IMR-90 (cell line): ENCODE results near the gene OPTN. TPM values are rescaled to one million over a fixed set of nuclear protein-coding genes. Genes with fewer than 3 reads are reported as not detected.

Experiments used
- ATAC-seq: fragments of 200-7000 bp; cut with Tn5 transposase; 2 replicates; pipeline ENCODE4 v1.9.1; 2020; ENCODE audit warnings: low read depth, mild to moderate bottlenecking, moderate library complexity
- BruUV-seq: library from RNA; stranded (reverse); fragments of 400-500 nt; replicated peaks from 2 replicates; lab custom pipeline; 2021; lab: Mats Ljungman, UMichigan
- CTCF ChIA-PET: fragments of 300-600 bp; formaldehyde crosslinking; extraction: SDS; loops from one replicate; lab custom pipeline; 2021; ENCODE audit warnings: antibody characterized with exemption; lab: Yijun Ruan, JAX
- POLR2A ChIA-PET: fragments of 300-600 bp; sonication (Branson Sonifier 250); formaldehyde crosslinking; loops from one replicate; lab custom pipeline; 2022; ENCODE audit warnings: antibody characterized with exemption; ENCODE audit not compliant: unreplicated experiment; lab: Charles Lee
- DNase-seq: peaks from one replicate; pipeline ENCODE4 v3.0.0; 2013
- H2AFZ ChIP-seq: replicated peaks from 2 replicates; pipeline ENCODE3; 2013; ENCODE audit warnings: low read length, mild to moderate bottlenecking; ENCODE audit not compliant: poor library complexity
- H2AK5ac ChIP-seq: 2 replicates; pipeline ENCODE4 v1.6.1; 2013; ENCODE audit warnings: low read depth, low read length, inconsistent platforms
- H2AK9ac ChIP-seq: replicated peaks from 2 replicates; pipeline ENCODE3; 2013; ENCODE audit warnings: mild to moderate bottlenecking, low read depth, low read length, moderate library complexity; ENCODE audit not compliant: poor library complexity
- H2BK120ac ChIP-seq: 2 replicates; pipeline ENCODE4 v1.6.1; 2013; ENCODE audit warnings: low read depth, low read length, inconsistent platforms
- H2BK15ac ChIP-seq: 3 replicates; pipeline ENCODE4 v1.6.1; 2013; ENCODE audit warnings: low read depth, low read length, inconsistent platforms
- H2BK20ac ChIP-seq: 2 replicates; pipeline ENCODE4 v1.6.1; 2013; ENCODE audit warnings: low read depth, mild to moderate bottlenecking, inconsistent platforms, low read length, moderate library complexity
- H2BK5ac ChIP-seq: 2 replicates; pipeline ENCODE4 v1.6.1; 2013; ENCODE audit warnings: mild to moderate bottlenecking, low read depth, low read length, inconsistent platforms; ENCODE audit not compliant: poor library complexity, severe bottlenecking
- H3K14ac ChIP-seq: replicated peaks from 2 replicates; pipeline ENCODE4 v1.6.1; 2013; ENCODE audit warnings: low read depth, low read length, inconsistent platforms
- H3K18ac ChIP-seq: 2 replicates; pipeline ENCODE4 v1.6.1; 2013; ENCODE audit warnings: low read depth, low read length, control low read depth
- H3K23ac ChIP-seq: 2 replicates; pipeline ENCODE4 v1.6.1; 2013; ENCODE audit warnings: low read depth, low read length, inconsistent platforms
- H3K27ac ChIP-seq: 2 replicates; pipeline ENCODE4 v1.5.1; 2013; ENCODE audit warnings: mild to moderate bottlenecking, control low read depth, low read length; ENCODE audit not compliant: insufficient read depth
- H3K27me3 ChIP-seq: 2 replicates; pipeline ENCODE4 v1.6.1; 2013; ENCODE audit warnings: low read length; ENCODE audit not compliant: control insufficient read depth, insufficient read depth
- H3K36me3 ChIP-seq: 2 replicates; pipeline ENCODE4 v1.6.1; 2013; ENCODE audit warnings: low read length, mixed read lengths; ENCODE audit not compliant: control insufficient read depth, insufficient read depth
- H3K4ac ChIP-seq: 2 replicates; pipeline ENCODE4 v1.6.1; 2013; ENCODE audit warnings: low read depth, low read length, inconsistent platforms
- H3K4me1 ChIP-seq: 2 replicates; pipeline ENCODE4 v1.6.1; 2013; ENCODE audit warnings: low read length, mixed read lengths; ENCODE audit not compliant: control insufficient read depth, insufficient read depth
- H3K4me2 ChIP-seq: 2 replicates; pipeline ENCODE4 v1.6.1; 2013; ENCODE audit warnings: low read depth, mild to moderate bottlenecking, control low read depth, low read length, moderate library complexity
- H3K4me3 ChIP-seq: 2 replicates; pipeline ENCODE4 v1.5.1; 2013; ENCODE audit warnings: low read depth, mild to moderate bottlenecking, control low read depth, low read length, moderate library complexity; ENCODE audit not compliant: insufficient read depth
- H3K56ac ChIP-seq: 2 replicates; pipeline ENCODE4 v1.6.1; 2013; ENCODE audit warnings: low read length, inconsistent platforms; ENCODE audit not compliant: insufficient read depth; ENCODE audit errors: extremely low read depth
- H3K79me1 ChIP-seq, 2 experiments: 2 replicates each; pipeline ENCODE4 v1.6.1; 2013; ENCODE audit warnings: low read length in 2 of 2, inconsistent platforms in 1 of 2, low read depth in 1 of 2
- H3K9ac ChIP-seq: 2 replicates; pipeline ENCODE4 v1.6.1; 2013; ENCODE audit warnings: low read depth, low read length, control low read depth
- H3K9me1 ChIP-seq: 2 replicates; pipeline ENCODE4 v1.6.1; 2013; ENCODE audit warnings: low read length, inconsistent platforms; ENCODE audit not compliant: insufficient read depth
- H3K9me3 ChIP-seq: 2 replicates; pipeline ENCODE4 v1.6.1; 2013; ENCODE audit warnings: low read length; ENCODE audit not compliant: control insufficient read depth, insufficient read depth
- H4K20me1 ChIP-seq: 2 replicates; pipeline ENCODE4 v1.6.1; 2013; ENCODE audit warnings: low read length, inconsistent platforms; ENCODE audit not compliant: insufficient read depth
- H4K5ac ChIP-seq: 2 replicates; pipeline ENCODE4 v1.6.1; 2013; ENCODE audit warnings: mild to moderate bottlenecking, low read depth, low read length, control low read depth
- H4K8ac ChIP-seq, 2 experiments: 2 replicates each; pipeline ENCODE4 v1.6.1; 2013; ENCODE audit warnings: low read depth in 2 of 2, low read length in 2 of 2, control low read depth in 1 of 2, inconsistent platforms in 1 of 2
- H4K91ac ChIP-seq: 2 replicates; pipeline ENCODE4 v1.6.1; 2013; ENCODE audit warnings: low read depth, low read length, inconsistent platforms; ENCODE audit not compliant: insufficient read depth
- CEBPB ChIP-seq: IDR thresholded peaks from 2 replicates; pipeline ENCODE4 v1.6.1; 2012; ENCODE audit warnings: low read depth, low read length, improper control_type of control experiment
- CTCF ChIP-seq: conservative IDR thresholded peaks from 2 replicates; pipeline ENCODE4 v1.5.1; 2012; ENCODE audit warnings: mild to moderate bottlenecking, low read depth, low read length, improper control_type of control experiment
- FOS ChIP-seq: fragments of 150-350 bp; IDR thresholded peaks from 2 replicates; pipeline ENCODE4 v1.6.1; 2016; ENCODE audit warnings: low read depth, low read length
- MXI1 ChIP-seq: IDR thresholded peaks from 2 replicates; pipeline ENCODE4 v1.6.1; 2012; ENCODE audit warnings: low read depth, mild to moderate bottlenecking, low read length, moderate library complexity, borderline replicate concordance
- NFE2L2 ChIP-seq: fragments of 150-350 bp; IDR thresholded peaks from 2 replicates; pipeline ENCODE4 v1.6.1; 2016; ENCODE audit warnings: low read depth, mild to moderate bottlenecking, low read length
- POLR2A ChIP-seq: IDR thresholded peaks from 2 replicates; pipeline ENCODE4 v1.6.1; 2012; ENCODE audit warnings: mild to moderate bottlenecking, low read depth, low read length
- RAD21 ChIP-seq: IDR thresholded peaks from 2 replicates; pipeline ENCODE4 v1.6.1; 2012; ENCODE audit warnings: low read length, improper control_type of control experiment
- RCOR1 ChIP-seq: IDR thresholded peaks from 2 replicates; pipeline ENCODE4 v1.6.1; 2012; ENCODE audit warnings: mild to moderate bottlenecking, low read length, improper control_type of control experiment; ENCODE audit not compliant: insufficient replicate concordance
- RFX5 ChIP-seq: IDR thresholded peaks from 2 replicates; pipeline ENCODE4 v1.8.0; 2012; ENCODE audit warnings: low read depth, mild to moderate bottlenecking, low read length, moderate library complexity
- SMC3 ChIP-seq: fragments of 150-350 bp; IDR thresholded peaks from 2 replicates; pipeline ENCODE4 v1.6.1; 2016; ENCODE audit warnings: low read depth, mild to moderate bottlenecking, antibody characterized with exemption, low read length, moderate library complexity
- WGBS, 2 experiments: methylation state at CpG; one replicate each; pipeline versions ENCODE4 v1.1.5 to v1.1.7; 2013; ENCODE audit warnings: missing lambda C conversion rate in 2 of 2; ENCODE audit not compliant: insufficient read length in 1 of 2; ENCODE audit errors: extremely low coverage in 2 of 2; 5-methylcytosine and 5-hydroxymethylcytosine counted together
- dilution Hi-C: fragments of 300-500 bp; cut with HindIII; formaldehyde crosslinking; loops from one replicate; pipeline ENCODE4 v1.14.3; 2018; ENCODE audit warnings: low sequenced_read_pairs; ENCODE audit not compliant: unreplicated experiment
- in situ Hi-C: fragments of 300-500 bp; cut with MboI; formaldehyde crosslinking; loops from 3 replicates; pipeline ENCODE4 v1.14.3; 2019; ENCODE audit warnings: low sequenced_read_pairs, inconsistent platforms, mixed read lengths
- intact Hi-C: fragments of 100-400 bp; cut with micrococcal nuclease; formaldehyde crosslinking; loops from 2 replicates; pipeline ENCODE4 v1.10.0; 2022
- polyA plus RNA-seq, 3 experiments: library from polyadenylated mRNA; depleted of rRNA; stranded (reverse); fragments of >200 nt; gene quantifications; 2 replicates each; pipeline ENCODE4 v1.2.3, GENCODE V29; 2012; ENCODE audit warnings: low replicate concordance in 1 of 3
- total RNA-seq: library from RNA; depleted of rRNA; stranded (reverse); fragments of >200 nt; gene quantifications from 2 replicates; pipeline ENCODE4 v1.2.3, GENCODE V29; 2012
- TF ChIP-seq, protein P1 (sequence below): fragments of 150-350 bp; IDR thresholded peaks from 2 replicates; pipeline ENCODE4 v1.6.1; 2016; ENCODE audit warnings: low read depth, mild to moderate bottlenecking, low read length, moderate library complexity, borderline replicate concordance
- TF ChIP-seq, protein P2 (sequence below): fragments of 150-350 bp; IDR thresholded peaks from 2 replicates; pipeline ENCODE4 v1.6.1; 2017; ENCODE audit warnings: mild to moderate bottlenecking, antibody characterized with exemption, low read length, low read depth

The OPTN gene
- total and polyA plus RNA-seq, 2 of the 4 experiments (the other 2 are of a cell fraction): 34.8 to 41.4 TPM

GRCh38 chr10:13110908-13111307, 10.9 kb downstream of the OPTN start:
- Histone ChIP-seq H4K91ac (no peak overlapping the region), H2BK5ac (no peak overlapping the region), H3K9ac (no peak overlapping the region), H3K9me3 (no peaks in the 10 kb centered on the region), H3K9me1 (peaks cover 4% of the 10 kb centered on the region), H2AFZ (no peak overlapping the region), H3K14ac (no peak overlapping the region), H3K4me3 (no peak overlapping the region), H3K4ac (no peak overlapping the region), H2AK5ac (no peak overlapping the region), H4K5ac (no peak overlapping the region), H2AK9ac (no peak overlapping the region), H3K36me3 (peaks cover 39% of the 10 kb centered on the region), H2BK15ac (no peak overlapping the region), H3K23ac (no peak overlapping the region), H3K79me1 (peaks cover 26 to 43% of the 10 kb centered on the region in 2 experiments), H3K4me1 (no peaks in the 10 kb centered on the region), H3K27ac (no peak overlapping the region), H2BK120ac (no peak overlapping the region), H2BK20ac (no peak overlapping the region), H4K8ac (no peak overlapping the region), H3K56ac (no peak overlapping the region), H4K20me1 (peaks cover 6% of the 10 kb centered on the region; the same call in 1 of the 2 replicates), H3K4me2 (no peak overlapping the region), H3K18ac (no peak overlapping the region), H3K27me3 (no peaks in the 10 kb centered on the region)
- no peak for DNase-seq
- in situ Hi-C loops (no loop called here), intact Hi-C loops (no loop called here), dilution Hi-C loops (no loop called here)
- BruUV-seq: no TSS peak
- no peak for ATAC-seq
- no CpG with 5 or more reads among the region's 3 CpGs for WGBS, 2 experiments
- TF ChIP-seq RCOR1 (no peak), SMC3 (no peak), CTCF (no peak), MXI1 (no peak), RFX5 (no peak), FOS (no peak), RAD21 (no peak), POLR2A (no peak), NFE2L2 (no peak), CEBPB (no peak)
- TF ChIP-seq, protein P1, sequence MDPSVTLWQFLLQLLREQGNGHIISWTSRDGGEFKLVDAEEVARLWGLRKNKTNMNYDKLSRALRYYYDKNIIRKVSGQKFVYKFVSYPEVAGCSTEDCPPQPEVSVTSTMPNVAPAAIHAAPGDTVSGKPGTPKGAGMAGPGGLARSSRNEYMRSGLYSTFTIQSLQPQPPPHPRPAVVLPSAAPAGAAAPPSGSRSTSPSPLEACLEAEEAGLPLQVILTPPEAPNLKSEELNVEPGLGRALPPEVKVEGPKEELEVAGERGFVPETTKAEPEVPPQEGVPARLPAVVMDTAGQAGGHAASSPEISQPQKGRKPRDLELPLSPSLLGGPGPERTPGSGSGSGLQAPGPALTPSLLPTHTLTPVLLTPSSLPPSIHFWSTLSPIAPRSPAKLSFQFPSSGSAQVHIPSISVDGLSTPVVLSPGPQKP: no peak
- TF ChIP-seq, protein P2, sequence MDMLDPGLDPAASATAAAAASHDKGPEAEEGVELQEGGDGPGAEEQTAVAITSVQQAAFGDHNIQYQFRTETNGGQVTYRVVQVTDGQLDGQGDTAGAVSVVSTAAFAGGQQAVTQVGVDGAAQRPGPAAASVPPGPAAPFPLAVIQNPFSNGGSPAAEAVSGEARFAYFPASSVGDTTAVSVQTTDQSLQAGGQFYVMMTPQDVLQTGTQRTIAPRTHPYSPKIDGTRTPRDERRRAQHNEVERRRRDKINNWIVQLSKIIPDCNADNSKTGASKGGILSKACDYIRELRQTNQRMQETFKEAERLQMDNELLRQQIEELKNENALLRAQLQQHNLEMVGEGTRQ: no peak
- CTCF ChIA-PET: no interaction called here
- POLR2A ChIA-PET: no interaction called here
